ENCODE results near the gene ZNFX1.
"Not testable (repeated sequence)": the region's sequence is repeated elsewhere in the genome, so short reads cannot be mapped to it uniquely, and the experiment has no call there.

The ZNFX1 gene

DNA sequence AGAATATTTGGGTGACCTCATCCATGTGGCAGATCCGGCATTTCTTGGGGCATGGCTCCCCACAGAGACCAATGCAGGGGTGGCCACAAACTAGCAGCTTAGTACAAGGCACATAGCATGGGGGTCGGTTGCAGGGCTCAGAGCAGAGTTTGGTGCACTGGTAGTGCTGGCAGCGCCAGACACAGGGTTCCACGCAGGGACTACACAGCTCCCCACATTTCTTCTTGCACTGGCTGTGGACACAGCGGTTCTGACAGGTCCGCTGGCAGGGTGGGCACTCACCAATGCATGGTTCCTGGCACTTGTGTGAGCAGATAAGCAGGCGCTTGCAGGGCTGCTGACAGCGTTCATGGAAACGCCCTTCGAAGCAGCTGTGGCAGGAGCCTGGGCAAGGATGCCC, 29.6 kb downstream of the ZNFX1 start:
- DNase-seq (ENCODE audit: low read depth in 2 of 2): no peak

DNA sequence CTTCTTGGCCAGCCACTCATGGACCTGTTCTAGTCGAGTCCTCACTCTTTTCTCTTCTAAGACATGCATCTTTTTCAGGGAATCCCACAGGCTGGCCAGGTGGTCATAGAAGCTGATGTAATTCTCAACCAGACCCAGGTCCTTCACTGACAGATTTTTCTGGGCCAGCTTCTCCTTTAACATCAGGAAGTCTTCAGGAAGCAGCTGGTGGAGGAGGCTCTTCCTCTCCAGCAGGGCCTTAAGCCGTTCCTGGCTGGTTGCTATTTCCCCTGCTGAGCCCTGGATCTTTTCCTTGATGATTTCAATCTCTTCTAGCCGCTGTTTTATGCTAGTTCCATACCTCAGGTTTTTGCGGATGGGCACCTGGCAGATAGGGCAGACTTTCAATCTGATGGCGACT, 30.1 kb downstream of the ZNFX1 start:
- DNase-seq (ENCODE audit: low read depth in 2 of 2): no peak

DNA sequence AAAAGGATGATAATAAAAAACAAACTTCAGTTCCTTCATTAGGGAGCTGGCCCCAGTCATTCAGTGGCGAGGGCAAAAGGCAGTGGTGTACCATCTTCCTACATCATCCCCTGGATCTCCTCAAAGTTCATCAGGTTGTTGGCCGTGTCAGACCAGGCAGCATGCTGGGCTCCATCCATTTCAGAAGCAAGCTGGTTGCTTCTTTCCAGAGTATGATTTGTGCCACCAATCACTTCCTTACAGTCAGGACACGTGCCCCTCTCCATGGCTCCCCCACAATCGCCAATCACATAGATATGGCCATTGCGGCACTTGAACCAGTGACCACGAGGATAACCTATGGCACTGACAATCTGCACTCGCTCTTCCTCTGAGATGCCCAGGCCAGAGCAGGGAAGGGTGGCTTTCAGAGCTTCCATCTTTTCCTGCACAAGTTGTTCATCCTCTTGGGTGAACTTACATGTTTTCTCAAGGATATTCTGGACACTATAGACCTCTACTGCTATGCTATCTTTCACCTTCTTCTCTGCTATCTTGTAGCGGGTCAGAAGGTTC, 30.6 kb downstream of the ZNFX1 start:
- no peak for DNase-seq (ENCODE audit: low read depth in 2 of 2)

DNA sequence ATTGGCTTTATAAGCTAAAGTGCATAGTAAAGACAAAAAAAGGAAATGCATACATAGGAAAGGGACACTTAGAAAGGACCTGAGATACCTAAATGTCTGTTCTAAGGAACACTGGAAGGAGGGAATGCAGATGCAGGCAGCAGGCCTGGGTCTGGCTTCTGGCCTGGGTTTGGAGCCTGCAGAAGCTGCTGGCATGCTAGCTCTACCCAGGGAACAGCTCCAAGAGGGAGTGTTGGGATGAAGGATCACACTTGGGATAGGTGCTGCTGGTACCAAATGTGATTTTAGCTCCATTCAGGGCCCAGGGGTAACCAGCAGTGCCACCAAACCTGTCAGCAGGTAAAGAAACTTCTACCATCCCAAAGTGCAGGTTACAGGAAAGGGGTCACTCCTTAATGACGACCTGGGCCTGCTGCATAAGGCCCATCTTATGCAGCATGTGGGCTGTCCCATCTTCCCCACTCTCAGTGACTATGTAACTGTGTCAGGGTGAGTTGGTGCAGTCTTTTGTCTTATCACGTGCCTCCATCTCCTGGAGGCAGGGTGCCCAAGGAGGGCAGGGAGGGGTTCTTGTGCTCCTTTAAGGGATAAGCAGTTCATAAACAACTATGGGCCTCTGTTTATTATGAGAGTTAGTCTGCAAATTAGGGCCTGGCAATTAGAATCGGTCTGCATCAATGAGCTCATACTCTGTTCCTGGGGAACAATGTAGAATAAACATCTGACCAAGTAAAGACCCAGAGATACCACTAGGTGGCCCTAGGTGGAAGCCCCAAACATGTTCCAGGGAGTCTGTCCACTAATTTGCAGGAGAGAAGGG, 31.7 kb downstream of the ZNFX1 start:
- DNase-seq (ENCODE audit: low read depth in 2 of 2): no peak

DNA sequence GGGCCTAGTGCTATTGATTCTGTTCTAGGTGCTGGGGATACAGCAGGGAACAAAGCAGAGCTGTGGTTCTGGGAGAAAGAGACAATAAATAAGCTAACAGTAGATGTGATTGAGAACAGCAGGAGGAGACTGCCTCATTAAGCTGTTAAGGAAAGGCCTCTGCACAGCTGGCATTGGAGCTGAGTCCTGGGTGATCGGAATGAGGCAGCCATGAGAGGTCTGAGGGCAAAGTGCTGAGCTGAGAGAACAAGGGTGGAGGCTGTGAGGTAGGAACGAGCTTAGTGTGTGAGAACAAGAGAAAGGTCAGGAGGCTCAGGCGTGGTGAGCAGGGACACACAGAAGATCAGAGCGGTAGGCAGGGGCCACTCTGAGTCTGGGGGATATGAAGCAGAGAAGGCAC, 40.3 kb downstream of the ZNFX1 start:
- no peak for DNase-seq (ENCODE audit: low read depth in 2 of 2)

DNA sequence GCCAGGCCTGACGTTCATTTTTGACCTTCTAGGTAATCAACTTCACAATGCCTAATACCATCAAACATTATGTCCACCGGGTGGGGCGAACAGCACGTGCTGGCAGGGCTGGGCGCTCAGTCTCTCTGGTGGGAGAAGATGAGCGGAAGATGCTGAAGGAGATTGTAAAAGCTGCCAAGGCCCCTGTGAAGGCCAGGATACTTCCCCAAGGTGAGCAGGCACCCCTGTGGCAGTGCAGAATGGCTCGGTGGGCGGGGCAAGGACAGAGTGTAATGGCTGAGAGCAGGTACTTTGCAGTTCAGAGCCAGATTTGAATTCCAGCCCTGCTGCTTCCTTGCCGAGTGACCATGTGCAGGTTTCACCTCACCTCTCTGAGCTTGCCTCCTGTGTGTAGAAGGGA, 41.6 kb downstream of the ZNFX1 start:
- DNase-seq (ENCODE audit: low read depth in 2 of 2): no peak

DNA sequence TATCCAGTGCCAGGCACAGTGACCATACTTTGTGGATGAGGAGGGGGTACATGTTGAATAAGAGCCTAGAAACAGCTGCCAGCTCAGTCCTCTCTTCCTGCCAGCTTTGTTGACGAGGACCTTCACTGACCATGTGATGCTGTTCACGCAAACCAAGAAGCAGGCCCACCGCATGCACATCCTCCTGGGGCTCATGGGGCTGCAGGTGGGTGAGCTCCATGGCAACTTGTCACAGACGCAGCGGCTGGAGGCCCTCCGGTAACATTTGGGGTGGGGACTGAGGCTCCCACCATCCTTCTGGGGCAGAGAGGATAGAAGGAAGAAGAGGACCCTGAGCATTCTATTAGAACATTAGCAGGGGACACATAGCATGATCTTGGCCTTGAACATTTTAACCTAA, 43.0 kb downstream of the ZNFX1 start:
- DNase-seq (ENCODE audit: low read depth in 2 of 2): no peak

DNA sequence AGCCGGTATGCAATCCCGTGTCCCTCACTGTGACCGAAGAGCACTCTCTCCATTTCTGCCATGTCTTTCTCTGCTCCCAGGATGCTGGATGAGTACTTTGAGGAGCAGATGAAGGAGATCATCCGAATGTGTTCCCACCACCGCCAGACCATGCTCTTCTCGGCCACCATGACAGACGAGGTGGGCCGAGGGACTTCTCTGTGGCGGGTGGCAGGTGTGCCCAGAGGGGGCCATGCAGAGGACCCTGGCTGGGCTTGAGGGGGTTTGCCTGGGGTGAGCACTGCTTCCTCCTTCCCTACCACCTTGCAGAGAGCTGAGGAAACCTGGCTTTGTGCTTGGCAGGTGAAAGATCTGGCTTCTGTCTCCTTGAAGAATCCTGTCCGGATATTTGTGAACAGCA, 44.6 kb downstream of the ZNFX1 start:
- no peak for DNase-seq (ENCODE audit: low read depth in 2 of 2)

DNA sequence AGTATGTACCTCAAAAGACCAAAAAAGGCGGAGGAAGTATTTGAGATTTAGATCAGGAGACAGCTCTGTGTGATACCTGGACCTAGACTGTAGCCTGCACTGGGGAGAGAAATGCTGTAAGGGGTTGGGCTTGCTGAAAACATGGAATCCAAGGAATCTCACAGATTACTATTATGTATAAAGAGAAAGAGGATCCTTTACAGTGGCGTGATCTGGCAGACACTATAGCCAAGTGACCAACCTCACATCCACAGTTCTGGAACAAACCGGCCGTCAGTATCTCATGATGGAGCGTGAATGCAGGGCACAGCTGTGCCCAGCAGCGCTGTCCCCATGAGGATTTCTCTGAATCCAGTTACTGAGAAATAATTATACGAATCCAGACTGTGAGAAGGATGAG, 46.4 kb downstream of the ZNFX1 start:
- DNase-seq (ENCODE audit: low read depth in 2 of 2): no peak

DNA sequence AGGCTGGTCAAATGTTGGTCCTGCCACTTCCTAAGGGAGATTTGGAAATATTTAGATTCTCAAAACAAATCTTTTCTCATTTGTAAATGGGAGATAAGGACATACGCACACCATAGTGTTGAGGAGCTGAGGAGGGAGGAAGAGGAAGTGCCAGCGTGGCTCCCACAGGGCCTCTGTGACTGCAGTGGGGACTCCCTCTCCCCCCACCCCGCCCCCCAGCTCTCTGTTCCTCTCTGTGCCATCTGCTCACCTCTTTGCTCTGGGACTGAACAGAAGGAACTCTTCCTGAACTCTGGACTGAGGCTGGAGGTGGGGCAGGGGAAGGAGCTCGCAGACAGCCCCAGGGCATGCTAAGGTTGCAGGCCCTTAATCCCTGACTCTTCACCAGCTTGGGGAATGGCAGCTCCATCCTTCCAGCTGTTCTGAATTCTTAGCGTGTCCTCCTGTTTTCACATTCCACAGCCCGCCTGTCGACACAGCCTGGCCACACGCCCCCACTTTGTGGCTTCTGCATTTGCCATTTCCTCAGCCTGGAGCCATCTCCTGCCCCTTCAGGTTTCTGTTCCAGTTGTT, 47.2 kb downstream of the ZNFX1 start:
- no peak for DNase-seq (ENCODE audit: low read depth in 2 of 2)

DNA sequence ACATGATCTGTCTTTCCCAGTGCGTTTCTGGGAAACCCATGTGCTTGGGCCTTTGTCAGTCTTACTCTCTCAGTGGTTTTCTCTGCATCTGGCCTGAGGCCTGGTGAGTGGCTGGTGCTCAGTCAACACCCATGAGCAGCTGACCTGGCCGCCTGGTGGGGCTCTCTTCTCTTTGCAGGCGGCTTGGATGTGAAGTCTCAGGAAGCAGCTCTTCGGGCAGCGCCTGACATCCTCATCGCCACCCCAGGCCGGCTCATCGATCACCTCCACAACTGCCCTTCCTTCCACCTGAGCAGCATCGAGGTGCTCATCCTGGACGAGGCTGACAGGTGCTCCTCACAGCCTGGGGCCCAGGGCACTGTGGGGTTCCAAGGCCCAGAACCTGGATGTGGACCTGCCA, 47.8 kb downstream of the ZNFX1 start:
- no peak for DNase-seq (ENCODE audit: low read depth in 2 of 2)

DNA sequence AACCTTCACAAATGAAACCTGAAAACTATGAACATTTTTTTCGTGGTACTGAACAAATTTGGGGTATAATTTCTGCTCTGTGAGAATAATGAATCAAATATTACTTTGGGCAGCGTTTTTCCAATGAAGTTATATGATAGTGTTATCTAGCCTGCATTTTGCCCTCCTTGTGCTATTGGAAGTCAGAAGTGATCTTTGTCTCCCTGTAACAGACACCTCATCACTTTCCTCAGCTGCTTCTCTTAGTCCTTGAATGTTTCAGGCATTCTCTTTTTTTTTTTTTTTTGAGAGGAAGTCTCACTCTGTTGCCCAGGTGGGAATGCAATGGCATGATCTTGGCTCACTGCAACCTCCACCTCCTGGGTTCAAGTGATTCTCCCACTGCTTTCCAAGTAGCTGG, 48.5 kb downstream of the ZNFX1 start:
- DNase-seq (ENCODE audit: low read depth in 2 of 2): no peak

DNA sequence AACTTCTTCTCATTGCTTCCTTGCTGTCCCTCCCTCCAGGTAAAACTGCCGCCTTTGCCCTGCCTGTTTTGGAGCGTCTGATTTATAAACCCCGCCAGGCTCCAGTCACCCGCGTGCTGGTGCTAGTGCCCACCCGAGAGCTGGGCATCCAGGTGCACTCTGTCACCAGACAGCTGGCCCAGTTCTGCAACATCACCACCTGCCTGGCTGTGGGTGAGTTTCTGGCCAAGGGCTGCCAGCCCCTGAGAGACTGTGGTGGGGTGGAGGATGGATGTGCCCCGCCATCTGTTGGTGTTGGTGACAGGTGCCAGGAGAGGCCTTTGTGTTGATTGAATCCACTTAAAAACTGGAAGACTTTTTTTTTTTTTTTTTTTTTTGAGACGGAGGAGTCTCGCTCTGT, 49.2 kb downstream of the ZNFX1 start:
- no peak for DNase-seq (ENCODE audit: low read depth in 2 of 2)

DNA sequence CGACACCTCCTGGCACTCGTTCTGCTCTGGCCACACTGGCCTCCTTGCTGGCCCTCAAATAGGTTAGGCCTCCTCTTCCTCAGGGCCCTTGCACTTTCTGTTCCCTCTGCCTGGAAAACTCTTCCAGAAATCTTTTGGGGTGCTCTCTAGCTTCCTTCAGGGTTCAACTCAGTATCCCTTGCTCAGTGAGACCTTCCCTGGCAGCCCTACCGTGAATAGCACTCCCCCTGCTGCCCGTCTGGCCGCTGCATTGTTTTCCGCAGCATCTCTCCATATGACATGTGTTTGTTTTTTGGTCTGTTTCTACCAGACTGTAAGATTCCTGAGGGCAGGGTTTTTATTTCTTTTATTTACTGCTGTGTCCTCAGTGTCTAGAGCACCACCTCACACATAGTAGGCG, 52.0 kb downstream of the ZNFX1 start:
- DNase-seq (ENCODE audit: low read depth in 2 of 2): no peak

DNA sequence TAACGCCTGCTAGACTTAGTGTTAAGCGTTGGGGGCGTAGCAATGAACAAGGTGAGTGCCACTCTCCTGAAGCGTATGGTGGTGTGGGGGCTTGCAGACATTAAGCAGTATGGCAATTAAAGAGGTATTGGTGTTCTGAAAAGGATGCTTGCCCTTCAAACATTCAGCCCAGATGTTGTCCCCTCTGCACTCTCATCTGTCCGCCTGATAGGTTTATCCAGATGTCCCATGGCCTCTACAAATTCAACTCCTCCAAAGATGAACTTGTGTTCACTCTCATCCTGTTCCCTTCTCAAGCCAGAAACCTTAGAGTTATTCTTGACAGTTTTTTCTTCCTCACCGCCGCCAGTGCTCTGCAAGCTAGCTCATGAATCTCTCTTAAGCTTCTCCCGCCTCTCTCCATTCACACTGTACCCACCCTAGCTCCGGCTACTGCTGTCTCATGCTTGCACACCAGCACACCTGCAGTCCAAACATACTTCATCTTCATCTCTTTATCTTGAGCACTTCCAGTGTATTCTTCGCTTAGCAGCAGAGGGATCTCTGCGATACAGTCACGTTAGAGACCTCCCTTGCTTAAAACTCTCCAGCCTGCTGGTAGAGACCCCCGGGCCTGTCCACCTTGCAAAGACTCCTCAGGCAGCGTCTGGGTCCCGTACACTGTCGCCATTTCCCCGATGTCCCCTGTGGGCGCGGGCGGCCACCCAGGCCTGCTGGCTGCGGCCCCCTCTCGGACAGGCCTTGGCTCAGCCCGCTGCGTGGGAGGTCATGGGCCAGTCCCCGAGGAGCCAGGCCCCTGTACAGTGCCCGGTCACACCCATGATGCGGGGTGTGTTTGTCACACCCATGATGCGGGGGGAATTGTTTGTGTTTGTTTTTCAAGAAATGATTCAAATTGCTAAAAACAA, 57.7 kb downstream of the ZNFX1 start:
- no peak for DNase-seq (ENCODE audit: low read depth in 2 of 2)

DNA sequence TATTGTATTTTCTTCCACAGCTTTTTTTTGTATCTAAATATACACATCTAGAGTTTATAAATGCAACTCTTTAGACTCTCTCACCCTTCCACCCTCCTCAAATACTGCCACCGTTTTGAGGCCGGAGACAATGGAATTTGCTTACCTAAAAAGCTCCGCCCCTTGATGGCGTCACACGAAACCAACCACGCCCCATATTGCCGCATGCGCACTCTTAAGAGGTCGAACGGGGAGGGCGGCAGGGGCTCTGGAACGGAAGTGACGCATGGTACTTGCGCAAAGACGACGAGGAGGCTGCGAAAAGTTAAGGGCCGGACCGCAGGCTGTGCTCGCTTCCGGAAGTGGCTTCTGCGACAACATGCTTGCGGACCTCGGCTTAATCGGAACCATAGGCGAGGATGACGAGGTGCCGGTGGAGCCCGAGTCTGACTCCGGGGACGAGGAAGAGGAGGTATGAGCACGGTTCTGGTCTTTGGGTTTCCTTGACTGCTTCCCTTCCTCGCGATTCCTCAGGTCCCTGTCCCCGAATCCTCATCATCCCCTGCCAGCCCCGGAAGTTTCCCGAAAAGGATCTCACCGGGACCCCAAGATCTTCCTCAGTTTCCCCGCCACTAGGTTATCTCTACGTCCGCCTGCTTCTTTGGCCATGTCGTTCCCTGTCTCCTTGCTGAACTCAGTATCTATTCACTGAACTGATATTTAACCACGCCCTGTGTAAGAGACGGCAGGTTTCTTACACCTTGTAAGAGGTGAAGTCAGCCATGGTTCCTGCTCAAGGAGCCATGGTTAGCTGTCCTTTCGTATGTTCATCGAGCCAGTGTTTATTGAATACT, 58.5 kb downstream of the ZNFX1 start, which contains the start of gene DDX27:
DDX27 (plus strand) TSS at position 326 of the 833 bp plus-strand sequence; CDS start at position 359, 33 bp downstream.
- DNase-seq (ENCODE audit: low read depth in 2 of 2): peak; percentile 90 to 95

DNA sequence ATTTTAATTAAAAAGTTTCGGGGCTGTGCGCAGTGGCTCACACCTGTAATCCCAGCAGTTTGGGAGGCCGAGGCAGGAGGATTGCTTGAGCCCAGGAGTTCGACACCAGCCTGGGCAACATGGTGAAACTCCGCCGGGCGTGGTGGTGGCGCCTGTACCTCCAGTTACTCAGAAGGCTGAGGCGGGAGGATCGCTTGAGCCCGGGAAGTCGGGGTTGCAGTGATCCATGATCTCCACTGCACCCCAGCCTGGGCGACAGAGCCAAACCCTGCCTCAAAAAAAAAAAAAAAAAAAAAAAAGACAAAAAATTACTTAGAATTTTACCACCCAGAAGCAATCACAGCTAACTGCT, 59.1 kb downstream of the ZNFX1 start:
- not testable (repeated sequence) for DNase-seq (ENCODE audit: low read depth in 2 of 2)

DNA sequence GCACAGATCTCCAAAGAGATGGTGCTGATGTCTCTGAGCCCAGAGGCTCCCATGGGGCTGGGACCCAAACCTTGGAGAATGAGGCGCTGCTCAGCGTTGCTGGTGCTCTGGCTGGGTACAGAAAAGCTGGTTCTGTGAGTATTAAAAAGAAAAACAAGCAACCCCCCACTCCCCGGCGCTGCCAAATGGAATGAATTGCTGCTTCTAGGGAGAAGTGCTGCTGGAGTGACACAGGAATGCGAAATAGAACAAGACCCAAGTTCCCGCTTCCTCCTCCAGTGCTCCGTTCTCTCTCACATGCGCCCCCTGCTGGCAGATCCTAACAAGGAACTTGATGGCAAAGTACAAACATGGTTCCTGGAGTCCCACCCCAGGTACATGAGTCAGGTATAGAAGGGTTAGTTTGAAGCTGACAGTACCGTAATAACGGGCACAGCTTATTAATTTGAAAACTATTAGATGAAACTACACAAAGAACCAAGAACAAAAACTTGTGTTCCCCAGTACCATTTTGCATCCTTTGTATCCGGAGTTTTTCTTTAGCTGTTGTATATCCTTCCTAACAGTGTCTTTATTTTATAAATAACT, 60.8 kb downstream of the ZNFX1 start:
- peak; percentile 88 to 96 for DNase-seq (ENCODE audit: low read depth in 2 of 2)

DNA sequence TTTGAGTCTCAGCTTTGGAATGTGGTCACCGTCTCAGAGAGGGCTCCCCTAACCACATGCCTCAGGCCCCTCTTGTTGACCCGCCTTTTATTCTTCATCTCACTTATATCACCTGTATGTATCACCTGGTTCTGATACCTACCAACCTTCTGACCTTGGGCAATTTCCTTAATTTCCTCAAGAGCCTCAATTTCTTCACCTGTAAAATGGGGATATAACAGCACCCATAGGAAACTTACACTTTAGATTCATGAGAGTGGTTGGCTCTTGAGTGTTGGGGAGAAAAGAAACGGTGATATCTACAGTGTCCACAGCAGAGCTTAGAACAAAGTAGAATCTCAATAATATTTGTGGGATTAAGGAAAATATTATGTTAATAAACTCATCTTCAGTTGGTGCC, 62.6 kb downstream of the ZNFX1 start:
- no peak for DNase-seq (ENCODE audit: low read depth in 2 of 2)

DNA sequence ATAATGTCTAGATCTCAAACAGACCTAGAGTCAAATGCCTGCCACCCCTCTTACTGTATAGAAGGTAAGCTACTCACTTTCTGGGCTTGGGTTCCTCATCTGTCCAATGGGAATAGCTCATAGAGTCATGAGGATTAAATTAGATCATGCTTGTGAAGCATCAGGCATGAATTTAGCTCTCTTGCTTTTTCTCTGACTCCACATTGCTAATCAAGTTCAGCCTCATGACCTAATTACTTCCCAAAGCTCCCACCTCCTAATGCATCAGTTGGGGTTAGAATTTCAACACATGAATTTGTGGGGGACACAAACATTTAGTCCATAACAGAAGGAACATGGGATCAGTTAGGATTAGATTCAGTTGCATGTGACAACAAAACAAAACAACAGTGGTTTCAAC, 63.3 kb downstream of the ZNFX1 start:
- DNase-seq (ENCODE audit: low read depth in 2 of 2): no peak

DNA sequence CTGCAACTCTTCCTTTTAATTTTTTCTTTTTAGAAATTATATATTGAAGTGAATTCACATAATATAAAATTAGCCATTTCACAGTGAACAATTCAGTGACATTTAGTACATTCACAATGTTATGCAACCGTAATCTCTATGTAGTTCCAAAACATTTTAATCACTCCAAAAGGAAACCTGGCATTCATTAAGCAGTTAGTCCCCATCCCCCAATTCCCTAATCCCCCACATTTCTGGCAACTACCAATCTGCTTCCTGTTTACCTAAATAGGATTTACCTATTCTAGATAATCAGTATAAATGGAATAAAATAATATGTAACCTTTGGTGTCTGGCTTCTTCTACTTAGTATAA, 67.1 kb downstream of the ZNFX1 start:
- no peak for DNase-seq (ENCODE audit: low read depth in 2 of 2)

All from stimulated activated CD8-positive, alpha-beta memory T cell treated with anti-CD3 and anti-CD28 coated beads, Interleukin-2, amount 100 ng/mL, for 48 hours (primary cell).